ENCODE data around the gene BRD1. TPM values are rescaled to one million over a fixed set of nuclear protein-coding genes. Genes with fewer than 3 reads are reported as not detected.

BRD1 gene
- total RNA-seq, 1 donor from 2014 or later = 34.3 TPM

DNA sequence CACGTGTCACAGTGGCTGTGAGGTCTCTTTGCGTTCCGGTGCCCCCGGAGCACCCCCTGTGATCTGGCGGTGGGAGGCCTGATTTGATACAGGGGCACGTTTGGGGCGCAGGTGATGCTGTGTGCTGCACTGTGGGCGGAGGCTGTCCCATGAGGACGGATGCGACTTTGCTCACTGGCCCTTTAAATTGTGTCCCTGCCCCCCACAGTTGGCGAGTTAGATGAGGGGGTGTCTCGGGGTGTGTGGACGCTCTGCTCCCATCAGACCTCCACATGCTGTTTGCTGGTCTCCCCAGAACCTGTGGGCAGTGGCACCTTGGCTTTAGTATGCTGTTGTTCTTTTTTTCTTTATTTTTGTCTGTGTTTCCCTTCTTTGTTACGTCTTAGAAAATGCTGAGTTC lies 31.2 kb upstream of the BRD1 start:
- no peak overlapping the region for H3K27ac Mint-ChIP-seq (ENCODE audit: unreplicated experiment)
- TF ChIP-seq, protein P1, sequence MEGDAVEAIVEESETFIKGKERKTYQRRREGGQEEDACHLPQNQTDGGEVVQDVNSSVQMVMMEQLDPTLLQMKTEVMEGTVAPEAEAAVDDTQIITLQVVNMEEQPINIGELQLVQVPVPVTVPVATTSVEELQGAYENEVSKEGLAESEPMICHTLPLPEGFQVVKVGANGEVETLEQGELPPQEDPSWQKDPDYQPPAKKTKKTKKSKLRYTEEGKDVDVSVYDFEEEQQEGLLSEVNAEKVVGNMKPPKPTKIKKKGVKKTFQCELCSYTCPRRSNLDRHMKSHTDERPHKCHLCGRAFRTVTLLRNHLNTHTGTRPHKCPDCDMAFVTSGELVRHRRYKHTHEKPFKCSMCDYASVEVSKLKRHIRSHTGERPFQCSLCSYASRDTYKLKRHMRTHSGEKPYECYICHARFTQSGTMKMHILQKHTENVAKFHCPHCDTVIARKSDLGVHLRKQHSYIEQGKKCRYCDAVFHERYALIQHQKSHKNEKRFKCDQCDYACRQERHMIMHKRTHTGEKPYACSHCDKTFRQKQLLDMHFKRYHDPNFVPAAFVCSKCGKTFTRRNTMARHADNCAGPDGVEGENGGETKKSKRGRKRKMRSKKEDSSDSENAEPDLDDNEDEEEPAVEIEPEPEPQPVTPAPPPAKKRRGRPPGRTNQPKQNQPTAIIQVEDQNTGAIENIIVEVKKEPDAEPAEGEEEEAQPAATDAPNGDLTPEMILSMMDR (IDR thresholded peaks at IDR 0.05) = no peak
- DNase-seq (ENCODE audit: extremely low spot score, unreplicated experiment) = no peak
- H3K9me3 Mint-ChIP-seq (ENCODE audit: unreplicated experiment) = no peaks in the 10 kb centered on the region
- no peaks in the 10 kb centered on the region for H3K36me3 Mint-ChIP-seq (ENCODE audit: unreplicated experiment)
- H3K27me3 Mint-ChIP-seq (ENCODE audit: unreplicated experiment) = no peaks in the 10 kb centered on the region
- H3K4me3 Mint-ChIP-seq (ENCODE audit: unreplicated experiment) = no peak overlapping the region
- peaks cover 19% of the 10 kb centered on the region for H3K4me1 Mint-ChIP-seq (ENCODE audit: unreplicated experiment)

DNA sequence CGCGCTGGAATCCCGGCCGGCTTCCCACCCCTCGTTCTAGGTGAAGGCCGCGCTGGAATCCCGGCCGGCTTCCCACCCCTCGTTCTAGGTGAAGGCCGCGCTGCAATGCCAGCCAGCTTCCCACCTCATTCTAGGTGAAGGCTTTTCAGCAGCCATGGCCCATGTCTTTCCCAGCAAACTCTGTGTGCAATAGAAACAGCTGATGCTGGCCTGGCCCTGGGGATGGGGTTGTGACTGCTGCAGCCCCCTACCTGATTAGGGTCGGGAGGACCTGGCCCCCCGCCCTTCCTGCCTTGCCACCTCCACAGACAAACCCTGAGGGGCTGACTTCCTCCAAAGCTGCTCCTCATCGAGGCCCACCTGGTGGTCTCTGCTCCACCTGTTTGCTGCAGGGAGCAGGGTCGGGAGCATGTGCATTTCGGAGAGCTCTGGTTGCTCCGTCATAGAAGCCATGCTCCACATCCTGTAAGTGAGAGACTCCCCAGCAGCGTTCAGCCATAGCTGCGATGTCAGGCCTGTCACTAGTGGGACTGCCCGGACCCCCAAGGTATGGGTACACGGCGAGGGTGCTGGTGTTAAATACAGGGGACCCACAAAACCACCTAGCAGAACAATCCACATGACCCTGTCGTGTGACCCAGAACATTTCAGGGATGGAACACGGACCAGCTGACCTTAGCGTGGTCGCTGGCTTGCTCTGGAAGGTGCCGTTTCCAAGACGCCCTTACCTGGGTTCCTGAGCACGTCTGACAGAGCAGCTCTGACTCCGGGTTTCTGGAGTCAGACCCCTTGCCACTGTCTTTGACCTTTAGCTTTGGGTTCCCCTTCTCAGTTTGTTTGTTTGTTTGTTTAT lies 29.3 kb upstream of the BRD1 start:
- DNase-seq (ENCODE audit: extremely low spot score, unreplicated experiment) = no peak
- H3K9me3 Mint-ChIP-seq (ENCODE audit: unreplicated experiment) = no peaks in the 10 kb centered on the region
- no peaks in the 10 kb centered on the region for H3K36me3 Mint-ChIP-seq (ENCODE audit: unreplicated experiment)
- no peak overlapping the region for H3K4me3 Mint-ChIP-seq (ENCODE audit: unreplicated experiment)
- peaks cover 25% of the 10 kb centered on the region for H3K4me1 Mint-ChIP-seq (ENCODE audit: unreplicated experiment)
- H3K27ac Mint-ChIP-seq (ENCODE audit: unreplicated experiment) = no peak overlapping the region
- TF ChIP-seq, protein P1 (IDR thresholded peaks at IDR 0.05) = no peak
- H3K27me3 Mint-ChIP-seq (ENCODE audit: unreplicated experiment) = no peaks in the 10 kb centered on the region

DNA sequence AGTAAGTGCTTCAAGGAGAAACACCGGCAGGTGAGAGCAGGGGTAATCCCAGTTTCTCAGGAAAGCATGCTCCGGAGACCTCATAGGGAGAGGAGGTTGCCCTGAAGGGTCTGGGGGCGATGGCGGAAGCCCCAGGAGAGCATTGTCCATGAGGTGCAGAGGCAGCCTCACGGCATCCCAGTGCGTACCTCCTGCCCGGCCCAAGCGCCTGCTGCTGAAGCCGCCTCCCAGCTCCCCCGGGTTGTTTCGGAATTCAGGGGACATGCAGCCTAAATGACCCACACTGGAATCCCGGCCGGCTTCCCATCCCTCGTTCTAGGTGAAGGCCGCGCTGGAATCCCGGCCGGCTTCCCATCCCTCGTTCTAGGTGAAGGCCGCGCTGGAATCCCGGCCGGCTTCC lies 28.7 kb upstream of the BRD1 start:
- H3K27ac Mint-ChIP-seq (ENCODE audit: unreplicated experiment) = no peak overlapping the region
- peak overlapping the region; percentile 93 for H3K4me3 Mint-ChIP-seq (ENCODE audit: unreplicated experiment)

DNA sequence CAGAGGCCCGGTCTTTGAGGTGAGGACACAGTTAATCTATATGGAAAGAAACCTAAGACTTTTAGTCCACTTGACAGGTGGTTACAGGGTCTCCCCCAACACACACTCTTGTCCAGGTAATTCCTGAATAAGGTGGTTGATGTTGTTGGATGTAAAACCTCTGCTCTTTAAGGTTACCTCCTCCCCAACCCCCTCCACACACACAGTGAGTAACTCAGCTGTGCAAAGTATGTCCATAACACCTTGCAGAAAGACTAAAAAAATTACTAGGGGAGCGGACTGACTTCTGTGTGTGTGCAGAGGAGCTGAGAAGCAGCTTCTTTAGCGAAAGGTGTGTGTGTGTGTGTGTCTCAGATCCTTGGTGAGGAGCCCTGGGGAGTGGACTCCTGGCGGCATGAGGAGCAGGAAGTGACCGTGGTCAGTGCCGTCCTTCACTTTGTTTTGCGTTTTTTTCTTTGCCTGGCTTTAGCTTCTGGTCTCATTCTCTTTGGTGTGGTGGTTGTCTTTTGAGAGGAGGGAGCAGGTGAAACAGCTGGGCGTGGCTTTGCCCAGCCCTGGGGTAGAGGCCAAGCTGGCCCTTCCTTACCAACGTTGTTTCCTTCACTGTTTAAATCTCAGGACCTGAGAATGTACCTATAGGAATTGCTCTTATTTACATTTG lies 27.7 kb upstream of the BRD1 start:
- DNase-seq (ENCODE audit: extremely low spot score, unreplicated experiment) = no peak
- Mint-ChIP-seq H3K4me1 (ENCODE audit: unreplicated experiment) (peaks cover 27% of the 10 kb centered on the region), H3K4me3 (ENCODE audit: unreplicated experiment) (peak overlapping the region; percentile 93), H3K36me3 (ENCODE audit: unreplicated experiment) (no peaks in the 10 kb centered on the region), H3K27ac (ENCODE audit: unreplicated experiment) (peak overlapping the region; percentile 96), H3K9me3 (ENCODE audit: unreplicated experiment) (no peaks in the 10 kb centered on the region), H3K27me3 (ENCODE audit: unreplicated experiment) (peaks cover 6% of the 10 kb centered on the region)
- TF ChIP-seq, protein P1 (IDR thresholded peaks at IDR 0.05) = no peak

More for the DNA sequence above, 28.7 kb upstream of the BRD1 start:
- DNase-seq (ENCODE audit: extremely low spot score, unreplicated experiment) = no peak
- TF ChIP-seq, protein P1 (IDR thresholded peaks at IDR 0.05) = no peak
- H3K9me3 Mint-ChIP-seq (ENCODE audit: unreplicated experiment) = no peaks in the 10 kb centered on the region
- H3K27me3 Mint-ChIP-seq (ENCODE audit: unreplicated experiment) = no peaks in the 10 kb centered on the region
- H3K36me3 Mint-ChIP-seq (ENCODE audit: unreplicated experiment) = no peaks in the 10 kb centered on the region
- H3K4me1 Mint-ChIP-seq (ENCODE audit: unreplicated experiment) = peaks cover 27% of the 10 kb centered on the region

Measured in osteocyte (in vitro differentiated cells).